Stimulated activated memory B cell treated with anti-CD40 and anti-IgM and Interleukin-4, amounts not matched to agents 10 μg/mL and 1 μg/mL and 100 μg/mL, for 72 hours (primary cell): ENCODE data around the gene GABRR3.

Source experiments
- ATAC-seq: fragments of 150-1000 bp; cut with Tn5 transposase; 2 replicates; pipeline ENCODE4 v1.10.0; 2021
- H3K27ac Mint-ChIP-seq: one replicate; pipeline ENCODE4 v1.8.0; 2022; ENCODE audit warnings: mild to moderate bottlenecking, mixed read lengths
- H3K27me3 Mint-ChIP-seq: one replicate; pipeline ENCODE4 v1.8.0; 2022; ENCODE audit warnings: mixed read lengths
- H3K36me3 Mint-ChIP-seq: one replicate; pipeline ENCODE4 v1.8.0; 2022; ENCODE audit warnings: mixed read lengths
- H3K4me1 Mint-ChIP-seq: one replicate; pipeline ENCODE4 v1.8.0; 2022; ENCODE audit warnings: mixed read lengths
- H3K4me3 Mint-ChIP-seq: one replicate; pipeline ENCODE4 v1.8.0; 2022; ENCODE audit warnings: mild to moderate bottlenecking, moderate library complexity, mixed read lengths
- H3K9me3 Mint-ChIP-seq: one replicate; pipeline ENCODE4 v1.8.0; 2022; ENCODE audit warnings: mixed read lengths

GABRR3 gene

GRCh38 chr3:97937205-97937604, 97.9 kb downstream of the GABRR3 start:
- H3K27ac Mint-ChIP-seq = no peak overlapping the region
- H3K9me3 Mint-ChIP-seq = no peaks in the 10 kb centered on the region
- no peaks in the 10 kb centered on the region for H3K27me3 Mint-ChIP-seq
- H3K36me3 Mint-ChIP-seq = no peaks in the 10 kb centered on the region
- ATAC-seq = no peak
- no peak overlapping the region for H3K4me3 Mint-ChIP-seq
- H3K4me1 Mint-ChIP-seq = no peaks in the 10 kb centered on the region

GRCh38 chr3:97935842-97936241, 99.3 kb downstream of the GABRR3 start:
- no peak for ATAC-seq
- Mint-ChIP-seq H3K27me3 (no peaks in the 10 kb centered on the region), H3K4me1 (no peaks in the 10 kb centered on the region), H3K36me3 (peaks cover 4% of the 10 kb centered on the region), H3K9me3 (no peaks in the 10 kb centered on the region), H3K4me3 (no peak overlapping the region), H3K27ac (no peak overlapping the region)
